H9 (cell line): ENCODE data around the gene TENM3. TPM values are rescaled to one million over a fixed set of nuclear protein-coding genes. Genes with fewer than 3 reads are reported as not detected.

Experiments used
- DNase-seq: peaks from one replicate; pipeline ENCODE4 v3.0.0-alpha.2; 2017
- H2AFZ ChIP-seq: one replicate; pipeline ENCODE4 v1.6.1; 2013; ENCODE audit warnings: mild to moderate bottlenecking, low read length, control low read depth, moderate library complexity
- H2AK5ac ChIP-seq: 2 replicates; pipeline ENCODE4 v1.6.1; 2013; ENCODE audit warnings: low read length, control low read depth, mixed read lengths; ENCODE audit not compliant: insufficient read length
- H2BK120ac ChIP-seq: one replicate; pipeline ENCODE4 v1.6.1; 2013; ENCODE audit warnings: low read depth, mild to moderate bottlenecking, low read length, control low read depth, inconsistent platforms; ENCODE audit not compliant: poor library complexity, severe bottlenecking
- H2BK12ac ChIP-seq: 2 replicates; pipeline ENCODE4 v1.6.1; 2013; ENCODE audit warnings: low read length, control low read depth, mixed read lengths, low read depth; ENCODE audit not compliant: insufficient read length
- H2BK15ac ChIP-seq: 2 replicates; pipeline ENCODE4 v1.6.1; 2013; ENCODE audit warnings: low read depth, low read length, control low read depth
- H2BK20ac ChIP-seq: one replicate; pipeline ENCODE4 v1.6.1; 2013; ENCODE audit warnings: low read depth, mild to moderate bottlenecking, low read length, control low read depth, inconsistent platforms; ENCODE audit not compliant: poor library complexity, severe bottlenecking
- H2BK5ac ChIP-seq: 2 replicates; pipeline ENCODE4 v1.6.1; 2013; ENCODE audit warnings: low read length, control low read depth, mixed read lengths; ENCODE audit not compliant: insufficient read length
- H3K14ac ChIP-seq: 2 replicates; pipeline ENCODE4 v1.6.1; 2013; ENCODE audit warnings: low read length, control low read depth; ENCODE audit not compliant: insufficient read depth
- H3K18ac ChIP-seq: 2 replicates; pipeline ENCODE4 v1.6.1; 2013; ENCODE audit warnings: low read depth, mild to moderate bottlenecking, mixed read lengths, low read length, control low read depth; ENCODE audit not compliant: insufficient read length
- H3K23ac ChIP-seq: 2 replicates; pipeline ENCODE4 v1.6.1; 2013; ENCODE audit warnings: low read length, control low read depth, mixed read lengths, low read depth; ENCODE audit not compliant: insufficient read length
- H3K23me2 ChIP-seq: 2 replicates; pipeline ENCODE4 v1.6.1; 2013; ENCODE audit warnings: low read depth, mild to moderate bottlenecking, mixed read lengths, low read length, control low read depth; ENCODE audit not compliant: insufficient read length, poor library complexity, severe bottlenecking
- H3K27ac ChIP-seq: 2 replicates; pipeline ENCODE4 v1.5.1; 2013; ENCODE audit warnings: low read length, control low read depth, mixed read lengths, low read depth; ENCODE audit not compliant: insufficient read length
- H3K27me3 ChIP-seq: 2 replicates; pipeline ENCODE4 v1.6.1; 2013; ENCODE audit warnings: low read length, control low read depth, inconsistent platforms; ENCODE audit not compliant: insufficient read depth
- H3K4ac ChIP-seq: 2 replicates; pipeline ENCODE4 v1.6.1; 2013; ENCODE audit warnings: low read depth, mild to moderate bottlenecking, control low read depth, inconsistent platforms, low read length, moderate library complexity
- H3K4me1 ChIP-seq: 2 replicates; pipeline ENCODE4 v1.6.1; 2013; ENCODE audit warnings: low read length, control low read depth, inconsistent platforms; ENCODE audit not compliant: insufficient read depth
- H3K4me2 ChIP-seq: 2 replicates; pipeline ENCODE4 v1.6.1; 2013; ENCODE audit warnings: low read length, control low read depth, mixed read lengths; ENCODE audit not compliant: insufficient read length, insufficient read depth
- H3K56ac ChIP-seq: 2 replicates; pipeline ENCODE4 v1.6.1; 2013; ENCODE audit warnings: low read depth, mild to moderate bottlenecking, mixed read lengths, low read length, control low read depth; ENCODE audit not compliant: insufficient read length
- H3K79me1 ChIP-seq: 2 replicates; pipeline ENCODE4 v1.6.1; 2013; ENCODE audit warnings: low read depth, mild to moderate bottlenecking, moderate library complexity, low read length, control low read depth, inconsistent platforms; ENCODE audit not compliant: insufficient read depth, poor library complexity, severe bottlenecking
- H3K79me2 ChIP-seq: 2 replicates; pipeline ENCODE4 v1.6.1; 2013; ENCODE audit warnings: low read length, control low read depth, inconsistent platforms; ENCODE audit not compliant: insufficient read depth
- H3K9ac ChIP-seq: 2 replicates; pipeline ENCODE4 v1.6.1; 2013; ENCODE audit warnings: low read length, control low read depth, mixed read lengths; ENCODE audit not compliant: insufficient read length; ENCODE audit errors: extremely low read depth
- H3K9me3 ChIP-seq: one replicate; pipeline ENCODE4 v1.6.1; 2013; ENCODE audit warnings: low read depth, low read length, inconsistent platforms; ENCODE audit not compliant: control insufficient read depth
- H3T11ph ChIP-seq: one replicate; pipeline ENCODE4 v1.6.1; 2013; ENCODE audit warnings: mild to moderate bottlenecking, low read length, control low read depth, inconsistent platforms
- H4K20me1 ChIP-seq: one replicate; pipeline ENCODE4 v1.6.1; 2013; ENCODE audit not compliant: control insufficient read depth, insufficient read length, insufficient read depth
- H4K5ac ChIP-seq: 2 replicates; pipeline ENCODE4 v1.6.1; 2013; ENCODE audit warnings: low read depth, mild to moderate bottlenecking, mixed read lengths, low read length, control low read depth; ENCODE audit not compliant: insufficient read length
- H4K8ac ChIP-seq: replicated peaks from 2 replicates; pipeline ENCODE4 v1.6.1; 2013; ENCODE audit warnings: low read length, control low read depth, mixed read lengths, low read depth; ENCODE audit not compliant: insufficient read length
- H4K91ac ChIP-seq: 2 replicates; pipeline ENCODE4 v1.6.1; 2013; ENCODE audit warnings: low read depth, mild to moderate bottlenecking, moderate library complexity, mixed read lengths, low read length, control low read depth; ENCODE audit not compliant: insufficient read length
- H3K27ac Mint-ChIP-seq, 3 experiments: 2 replicates in 2 of 3; 3 replicates in 1 of 3; pipeline ENCODE4 v1.8.0; 2020 to 2021; ENCODE audit warnings: mixed read lengths in 3 of 3, mild to moderate bottlenecking in 1 of 3, moderate library complexity in 1 of 3
- H3K27me3 Mint-ChIP-seq: 2 replicates; pipeline ENCODE4 v1.8.0; 2021; ENCODE audit warnings: low read depth, mild to moderate bottlenecking, moderate library complexity, mixed read lengths
- H3K36me3 Mint-ChIP-seq, 3 experiments: 2 replicates in 2 of 3; 3 replicates in 1 of 3; pipeline ENCODE4 v1.8.0; 2020 to 2021; ENCODE audit warnings: low read depth in 3 of 3, mixed read lengths in 3 of 3; ENCODE audit not compliant: insufficient read depth in 1 of 3
- H3K4me1 Mint-ChIP-seq, 2 experiments: 2 replicates each; pipeline ENCODE4 v1.8.0; 2020; ENCODE audit warnings: mixed read lengths in 2 of 2
- H3K4me3 Mint-ChIP-seq, 2 experiments: 2 replicates in 1 of 2; 3 replicates in 1 of 2; pipeline ENCODE4 v1.8.0; 2020 to 2021; ENCODE audit warnings: mild to moderate bottlenecking in 2 of 2, mixed read lengths in 2 of 2, moderate library complexity in 1 of 2
- H3K9me3 Mint-ChIP-seq, 2 experiments: 2 replicates in 1 of 2; 3 replicates in 1 of 2; pipeline ENCODE4 v1.8.0; 2020; ENCODE audit warnings: mild to moderate bottlenecking in 2 of 2, mixed read lengths in 2 of 2, moderate library complexity in 1 of 2
- WGBS: extraction: QIAGEN DNeasy Blood & Tissue Kit; methylation state at CpG from one replicate; pipeline ENCODE4 v1.1.7; 2013; ENCODE audit warnings: missing lambda C conversion rate, low lambda C conversion rate, mixed read lengths; ENCODE audit not compliant: insufficient read length; ENCODE audit errors: extremely low coverage; 5-methylcytosine and 5-hydroxymethylcytosine counted together
- total RNA-seq: library from RNA; stranded (reverse); gene quantifications from 2 replicates; pipeline ENCODE4 v1.2.1, GENCODE V29; 2021
- TF ChIP-seq, protein P1 (sequence below): fragments of 200-600 bp; sonication (generic); conservative IDR thresholded peaks from 3 replicates; pipeline ENCODE4 v1.8.0; 2021; ENCODE audit warnings: antibody characterized with exemption, mild to moderate bottlenecking

TENM3 gene
- total RNA-seq, 1 experiment from 2014 or later, result 49.6 TPM

- Histone ChIP-seq H2BK120ac (no peak overlapping the region), H3K9ac (no peak overlapping the region), H3K14ac (no peak overlapping the region), H2BK12ac (no peak overlapping the region), H4K20me1 (no peaks in the 10 kb centered on the region), H3K23ac (no peak overlapping the region), H2AFZ (no peak overlapping the region), H3K4me2 (no peak overlapping the region), H4K5ac (no peak overlapping the region), H3K56ac (no peak overlapping the region), H2BK15ac (no peak overlapping the region), H2BK20ac (no peak overlapping the region), H3K23me2 (no peaks in the 10 kb centered on the region), H2BK5ac (no peak overlapping the region), H4K91ac (no peak overlapping the region), H2AK5ac (no peak overlapping the region), H4K8ac (no peak overlapping the region), H3K79me2 (no peaks in the 10 kb centered on the region), H3K79me1 (no peaks in the 10 kb centered on the region), H3K27me3 (no peaks in the 10 kb centered on the region), H3K18ac (no peak overlapping the region), H3K27ac (no peak overlapping the region), H3K9me3 (no peaks in the 10 kb centered on the region), H3K4me1 (no peaks in the 10 kb centered on the region; the same call in 1 of the 2 replicates), H3K4ac (no peak overlapping the region), H3T11ph (no peak overlapping the region)
- Mint-ChIP-seq H3K27ac (no peak overlapping the region; a peak in 1 of 7 replicates), H3K4me1 (peaks cover 22 to 27% of the 10 kb centered on the region in 2 experiments), H3K27me3 (no peaks in the 10 kb centered on the region), H3K4me3 (no peak overlapping the region), H3K9me3 (no peaks in the 10 kb centered on the region), H3K36me3 (no peaks in the 10 kb centered on the region)
- no peak for DNase-seq
- TF ChIP-seq, protein P1, sequence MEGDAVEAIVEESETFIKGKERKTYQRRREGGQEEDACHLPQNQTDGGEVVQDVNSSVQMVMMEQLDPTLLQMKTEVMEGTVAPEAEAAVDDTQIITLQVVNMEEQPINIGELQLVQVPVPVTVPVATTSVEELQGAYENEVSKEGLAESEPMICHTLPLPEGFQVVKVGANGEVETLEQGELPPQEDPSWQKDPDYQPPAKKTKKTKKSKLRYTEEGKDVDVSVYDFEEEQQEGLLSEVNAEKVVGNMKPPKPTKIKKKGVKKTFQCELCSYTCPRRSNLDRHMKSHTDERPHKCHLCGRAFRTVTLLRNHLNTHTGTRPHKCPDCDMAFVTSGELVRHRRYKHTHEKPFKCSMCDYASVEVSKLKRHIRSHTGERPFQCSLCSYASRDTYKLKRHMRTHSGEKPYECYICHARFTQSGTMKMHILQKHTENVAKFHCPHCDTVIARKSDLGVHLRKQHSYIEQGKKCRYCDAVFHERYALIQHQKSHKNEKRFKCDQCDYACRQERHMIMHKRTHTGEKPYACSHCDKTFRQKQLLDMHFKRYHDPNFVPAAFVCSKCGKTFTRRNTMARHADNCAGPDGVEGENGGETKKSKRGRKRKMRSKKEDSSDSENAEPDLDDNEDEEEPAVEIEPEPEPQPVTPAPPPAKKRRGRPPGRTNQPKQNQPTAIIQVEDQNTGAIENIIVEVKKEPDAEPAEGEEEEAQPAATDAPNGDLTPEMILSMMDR, result no peak
- no CpG with 5 or more reads among the region's 5 CpGs for WGBS
Measured at GRCh38 chr4:182216005-182216404, 27.2 kb upstream of the TENM3 start.
